ENCODE measurements around the gene UBQLN4. TPM values are rescaled to one million over a fixed set of nuclear protein-coding genes. Genes with fewer than 3 reads are reported as not detected.

Gene UBQLN4
- total RNA-seq: 10 to 100 TPM; 30.8 to 34.0 TPM

DNA sequence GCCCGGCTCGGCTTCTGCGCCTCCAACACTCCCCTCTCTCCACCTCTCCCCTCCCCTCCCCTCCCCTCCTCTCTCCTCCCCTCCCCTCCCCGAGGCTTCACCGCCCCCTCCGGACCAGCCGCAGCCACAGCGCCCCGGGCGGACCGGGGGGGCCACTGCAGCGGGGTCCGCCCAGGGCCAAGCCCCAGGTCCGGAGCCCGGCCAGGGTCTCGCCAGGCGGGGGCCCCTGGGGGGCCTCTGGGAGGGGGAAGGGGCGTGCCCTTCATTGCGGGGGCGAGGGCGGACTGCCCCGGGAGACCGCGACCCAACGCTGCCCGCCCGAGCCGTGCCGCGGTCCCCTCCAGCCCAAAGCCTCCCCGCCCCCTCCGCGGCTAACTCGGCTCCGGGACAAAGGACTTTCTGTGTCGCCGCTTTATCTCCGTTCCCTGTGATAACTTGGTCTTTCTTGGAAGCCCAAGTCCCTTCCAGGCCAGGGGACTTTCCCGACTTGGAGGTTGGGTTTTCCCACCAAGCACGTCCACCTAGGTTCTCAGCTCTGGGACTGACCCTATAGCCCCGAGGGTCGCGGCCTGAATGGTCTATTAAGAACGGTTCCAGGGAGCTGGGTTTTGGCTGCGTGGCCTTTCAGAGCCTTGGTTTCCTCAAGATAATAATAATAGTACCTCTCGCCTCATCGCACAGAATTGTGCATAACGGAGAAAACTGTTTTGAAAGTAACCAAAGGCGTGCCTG, at the start of gene UBQLN4:
Gene UBQLN4, minus strand, starts transcription at position 31 of the 732 bp plus-strand sequence. CDS start 97 bp downstream, outside the sequence.
- H3K4me1 Mint-ChIP-seq: peaks cover 27% of the 10 kb centered on the region
- POLR2A ChIA-PET: no interaction called here
- CTCF ChIA-PET: interaction anchor here (0.5 to 1.8 kb wide), 7 partner anchors 13 to 243 kb away, joined by 3 to 6 read pairs (median 4); no protein-coding TSS in a partner anchor
- peak within 1 kb of the TSS; percentile 89 for H3K27ac Mint-ChIP-seq
- H3K9me3 Mint-ChIP-seq: no peaks in the 10 kb centered on the region
- H3K4me3 Mint-ChIP-seq: peak within 1 kb of the TSS; percentile 88
- peak; percentile 88 for DNase-seq
- no peaks in the 10 kb centered on the region for H3K27me3 Mint-ChIP-seq
- peaks cover 16% of the 10 kb centered on the region for H3K36me3 Mint-ChIP-seq (ENCODE audit: low read depth)

DNA sequence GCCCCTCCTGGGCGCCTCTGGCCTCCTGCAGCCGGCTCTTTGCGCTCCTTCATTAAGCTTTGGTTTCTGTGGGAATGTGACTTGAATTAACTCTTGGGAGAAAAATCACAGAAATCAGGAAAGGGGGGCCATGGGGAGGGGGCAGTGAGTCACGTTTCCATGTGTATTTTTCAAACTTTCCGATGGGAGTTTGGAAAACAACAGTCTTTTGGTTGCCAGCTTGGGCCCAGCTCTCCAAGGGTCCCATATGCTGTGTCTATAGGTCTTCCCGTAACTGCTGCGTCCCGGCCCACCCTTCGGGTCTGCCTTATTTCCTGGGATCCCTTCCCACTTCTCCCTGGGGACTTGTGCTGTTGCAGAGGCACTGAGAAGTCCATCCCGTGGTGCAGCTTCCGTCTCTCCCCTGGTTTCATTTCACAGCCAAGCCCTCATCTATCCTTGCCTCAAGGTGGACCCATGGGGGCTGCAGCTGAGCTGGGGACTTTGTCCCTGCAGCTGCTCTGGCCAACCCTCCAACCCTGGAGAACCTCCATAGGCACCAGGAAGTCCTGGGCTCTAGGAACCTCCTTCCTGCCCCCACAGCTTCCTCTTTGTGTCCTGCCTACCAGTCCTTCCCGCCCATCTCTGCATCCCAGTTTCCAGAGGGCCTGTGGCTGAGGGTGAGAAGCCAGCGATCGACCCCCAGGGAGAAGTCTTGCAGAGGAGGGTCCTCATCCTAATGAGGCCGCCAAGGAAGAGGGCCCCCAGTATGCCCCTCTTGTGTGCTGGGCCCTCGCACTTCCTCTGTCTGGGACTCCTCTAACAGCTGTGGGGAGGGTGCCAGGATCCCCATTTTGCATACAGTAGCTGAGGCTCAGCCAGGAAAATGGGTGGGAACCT, 49.3 kb upstream of the UBQLN4 start:
- no peak overlapping the region for H3K4me3 Mint-ChIP-seq
- no peak overlapping the region for H3K27ac Mint-ChIP-seq
- CTCF ChIA-PET: interaction anchor here (0.9 to 26.9 kb wide), 4 partner anchors 12 to 43 kb away, joined by 3 to 645 read pairs (median 4); partner anchors contain the start of gene LMNA
- H3K36me3 Mint-ChIP-seq (ENCODE audit: low read depth): no peaks in the 10 kb centered on the region
- peaks cover 15% of the 10 kb centered on the region for H3K27me3 Mint-ChIP-seq
- H3K4me1 Mint-ChIP-seq: peaks cover 52% of the 10 kb centered on the region
- H3K9me3 Mint-ChIP-seq: no peaks in the 10 kb centered on the region
- no peak for DNase-seq
- POLR2A ChIA-PET: no interaction called here

DNA sequence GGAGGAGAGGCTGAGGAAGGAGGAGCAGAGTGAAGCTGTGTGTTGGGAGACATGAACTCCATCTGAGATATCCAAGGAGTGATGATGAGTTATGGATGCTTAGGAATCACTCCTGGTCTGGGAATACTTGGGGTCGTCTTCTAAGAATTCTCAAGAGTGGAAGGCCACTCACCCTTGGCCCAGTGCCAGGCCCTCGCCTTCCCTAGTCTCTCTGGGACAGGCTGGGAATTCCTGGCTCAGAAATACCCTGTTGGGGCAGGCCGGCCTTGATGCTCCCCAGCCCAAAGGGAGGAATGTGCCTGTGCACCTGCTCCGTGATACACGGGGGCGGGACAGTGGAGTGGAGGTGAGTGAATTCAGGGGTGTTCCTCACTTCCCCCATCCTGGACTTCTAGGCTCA, 48.3 kb upstream of the UBQLN4 start:
- Mint-ChIP-seq H3K36me3 (ENCODE audit: low read depth) (no peaks in the 10 kb centered on the region), H3K4me3 (no peak overlapping the region), H3K27me3 (peaks cover 15% of the 10 kb centered on the region), H3K9me3 (no peaks in the 10 kb centered on the region), H3K4me1 (peaks cover 61% of the 10 kb centered on the region), H3K27ac (no peak overlapping the region)
- no peak for DNase-seq
- ChIA-PET CTCF (interaction anchor here (1.1 to 26.9 kb wide), 3 partner anchors 12 to 40 kb away, joined by 4 to 645 read pairs (median 5); partner anchors contain the start of gene LMNA), POLR2A (no interaction called here)

DNA sequence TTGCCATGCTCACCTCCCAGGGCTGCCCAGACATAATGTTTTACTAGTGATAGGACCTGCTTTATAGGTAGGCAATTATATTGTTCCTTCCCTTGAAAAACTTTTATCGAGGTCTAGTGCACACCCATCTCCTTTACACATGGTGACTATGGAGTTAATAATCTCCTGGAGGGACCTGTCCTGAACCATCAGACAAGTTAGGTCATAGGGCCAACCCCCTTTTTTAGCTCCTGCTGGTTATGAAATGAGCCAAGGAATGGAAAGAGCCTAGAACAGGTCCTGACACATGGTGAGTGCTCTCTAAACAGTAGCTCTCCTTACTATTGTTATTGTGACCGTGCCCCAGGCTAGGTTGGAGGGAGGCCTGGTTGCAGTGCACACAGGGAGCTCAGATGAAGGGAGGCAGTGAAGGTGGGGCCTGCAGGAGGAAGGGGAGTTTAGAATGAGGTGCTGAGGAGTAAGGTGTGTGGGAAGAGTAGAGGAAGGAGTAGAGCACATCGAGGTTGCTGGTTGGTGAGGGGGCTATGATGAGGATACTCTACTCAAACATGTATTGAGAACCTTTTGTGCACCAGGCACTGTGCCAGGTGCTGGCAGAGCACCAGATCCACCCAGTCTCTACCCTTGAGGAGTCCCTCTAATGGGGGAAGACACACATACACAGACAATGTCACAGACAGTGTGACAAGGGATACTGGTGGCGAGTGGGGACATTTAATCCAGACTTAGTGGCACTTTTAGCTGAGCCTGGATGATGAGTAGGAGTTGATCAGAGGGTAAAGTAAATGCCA, 46.8 kb upstream of the UBQLN4 start:
- no peaks in the 10 kb centered on the region for H3K36me3 Mint-ChIP-seq (ENCODE audit: low read depth)
- H3K27ac Mint-ChIP-seq: no peak overlapping the region
- H3K9me3 Mint-ChIP-seq: no peaks in the 10 kb centered on the region
- ChIA-PET CTCF (interaction anchor here (0.6 to 26.9 kb wide), 3 partner anchors 23 to 280 kb away, joined by 3 to 645 read pairs (median 4); partner anchors contain the start of gene LMNA), POLR2A (no interaction called here)
- peaks cover 12% of the 10 kb centered on the region for H3K27me3 Mint-ChIP-seq
- H3K4me3 Mint-ChIP-seq: no peak overlapping the region
- no peak for DNase-seq
- peaks cover 62% of the 10 kb centered on the region for H3K4me1 Mint-ChIP-seq

DNA sequence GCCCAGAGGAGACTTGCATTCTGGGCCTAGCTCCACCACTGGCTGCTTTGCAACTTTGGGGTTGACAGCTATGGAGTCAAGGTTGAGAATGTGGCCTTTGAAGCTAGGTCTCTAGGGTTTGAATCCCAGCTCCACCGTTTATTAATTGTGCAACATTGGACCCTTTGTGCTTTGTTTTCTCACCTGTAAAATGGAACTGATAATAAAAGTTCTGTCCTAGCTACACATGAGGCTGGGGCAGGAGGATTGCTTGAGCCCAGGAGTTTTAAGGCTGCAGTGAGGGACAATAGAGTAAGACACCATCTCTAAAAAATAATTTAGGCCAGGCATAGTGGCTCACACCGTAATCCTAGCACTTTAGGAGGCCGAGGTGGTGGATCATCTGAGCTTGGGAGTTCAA, 45.7 kb upstream of the UBQLN4 start:
- Mint-ChIP-seq H3K4me1 (peaks cover 57% of the 10 kb centered on the region), H3K27ac (no peak overlapping the region), H3K9me3 (no peaks in the 10 kb centered on the region), H3K4me3 (no peak overlapping the region), H3K36me3 (ENCODE audit: low read depth) (no peaks in the 10 kb centered on the region), H3K27me3 (peaks cover 12% of the 10 kb centered on the region)
- POLR2A ChIA-PET: no interaction called here
- no peak for DNase-seq
- CTCF ChIA-PET: interaction anchor here (0.6 to 26.9 kb wide), 7 partner anchors 8 to 718 kb away, joined by 3 to 645 read pairs (median 4); partner anchors contain the start of genes LAMTOR2 and LMNA

DNA sequence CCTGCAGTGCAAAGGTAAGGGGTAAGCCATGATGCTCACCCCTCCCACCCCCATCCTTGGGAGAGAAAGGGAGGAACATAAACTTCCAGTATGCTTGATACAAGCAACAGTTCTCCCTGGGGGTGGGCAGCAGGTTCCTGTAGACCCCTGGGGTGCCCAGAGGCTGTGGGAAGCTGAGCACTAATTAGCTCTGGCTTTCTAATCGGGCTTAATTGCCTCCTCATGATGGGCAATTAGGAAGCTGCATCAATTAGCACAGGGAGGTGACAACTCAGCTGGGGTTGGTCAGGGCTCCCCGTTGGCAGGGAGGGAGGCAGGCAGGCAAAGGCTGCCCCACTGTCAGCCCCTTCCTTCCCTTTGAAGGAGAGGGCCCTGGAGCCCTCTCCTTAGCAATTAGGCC, 45.2 kb upstream of the UBQLN4 start:
- no peak overlapping the region for H3K27ac Mint-ChIP-seq
- H3K9me3 Mint-ChIP-seq: no peaks in the 10 kb centered on the region
- POLR2A ChIA-PET: no interaction called here
- H3K36me3 Mint-ChIP-seq (ENCODE audit: low read depth): no peaks in the 10 kb centered on the region
- H3K27me3 Mint-ChIP-seq: peaks cover 14% of the 10 kb centered on the region
- peaks cover 53% of the 10 kb centered on the region for H3K4me1 Mint-ChIP-seq
- no peak overlapping the region for H3K4me3 Mint-ChIP-seq
- no peak for DNase-seq
- CTCF ChIA-PET: interaction anchor here (0.6 to 26.9 kb wide), 7 partner anchors 9 to 718 kb away, joined by 3 to 645 read pairs (median 4); partner anchors contain the start of genes LAMTOR2 and LMNA

DNA sequence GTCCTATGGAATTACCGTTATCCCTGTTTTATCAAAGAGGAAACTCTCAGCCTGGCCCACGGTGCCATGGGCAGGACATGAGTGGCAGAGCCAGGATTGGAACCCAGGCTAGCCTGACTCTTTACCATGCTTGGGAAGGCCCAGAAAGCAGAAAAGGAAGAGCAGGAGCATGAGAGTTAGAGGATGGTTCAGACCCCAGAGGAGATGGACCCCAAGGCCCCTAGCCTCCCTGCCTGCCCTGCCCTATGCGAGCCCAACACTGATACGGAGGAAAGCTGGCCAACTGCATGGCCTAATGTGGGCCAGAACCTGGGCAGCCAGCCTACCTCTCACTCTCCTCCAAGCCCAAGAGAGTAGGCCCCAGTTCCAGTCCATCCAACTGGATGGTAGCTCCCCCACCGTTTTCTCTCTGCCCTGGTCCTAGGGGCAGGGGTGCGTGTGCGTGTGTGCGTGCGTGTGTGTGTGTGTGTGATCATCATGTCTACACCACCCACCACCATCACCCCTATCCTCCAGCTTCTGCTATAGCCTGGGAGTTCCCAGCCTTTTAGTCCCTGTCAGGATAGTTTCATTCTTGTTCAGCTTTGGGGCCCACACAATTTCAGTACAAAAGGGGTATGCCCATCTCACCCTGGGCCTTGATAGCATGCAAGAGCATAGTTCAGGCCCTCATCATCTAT, 44.0 kb upstream of the UBQLN4 start:
- Mint-ChIP-seq H3K4me3 (no peak overlapping the region), H3K9me3 (no peaks in the 10 kb centered on the region), H3K27me3 (peaks cover 18% of the 10 kb centered on the region), H3K36me3 (ENCODE audit: low read depth) (no peaks in the 10 kb centered on the region), H3K4me1 (peaks cover 44% of the 10 kb centered on the region), H3K27ac (peak overlapping the region; percentile 72)
- CTCF ChIA-PET: interaction anchor here (0.7 to 26.9 kb wide), 24 partner anchors 8 to 348 kb away, joined by 3 to 645 read pairs (median 5); partner anchors contain the start of genes KHDC4, LMNA and PAQR6
- POLR2A ChIA-PET: interaction anchor here (1.4 kb wide), 1 partner anchor 30 kb away, joined by 11 read pairs; no protein-coding TSS in a partner anchor
- DNase-seq: no peak

DNA sequence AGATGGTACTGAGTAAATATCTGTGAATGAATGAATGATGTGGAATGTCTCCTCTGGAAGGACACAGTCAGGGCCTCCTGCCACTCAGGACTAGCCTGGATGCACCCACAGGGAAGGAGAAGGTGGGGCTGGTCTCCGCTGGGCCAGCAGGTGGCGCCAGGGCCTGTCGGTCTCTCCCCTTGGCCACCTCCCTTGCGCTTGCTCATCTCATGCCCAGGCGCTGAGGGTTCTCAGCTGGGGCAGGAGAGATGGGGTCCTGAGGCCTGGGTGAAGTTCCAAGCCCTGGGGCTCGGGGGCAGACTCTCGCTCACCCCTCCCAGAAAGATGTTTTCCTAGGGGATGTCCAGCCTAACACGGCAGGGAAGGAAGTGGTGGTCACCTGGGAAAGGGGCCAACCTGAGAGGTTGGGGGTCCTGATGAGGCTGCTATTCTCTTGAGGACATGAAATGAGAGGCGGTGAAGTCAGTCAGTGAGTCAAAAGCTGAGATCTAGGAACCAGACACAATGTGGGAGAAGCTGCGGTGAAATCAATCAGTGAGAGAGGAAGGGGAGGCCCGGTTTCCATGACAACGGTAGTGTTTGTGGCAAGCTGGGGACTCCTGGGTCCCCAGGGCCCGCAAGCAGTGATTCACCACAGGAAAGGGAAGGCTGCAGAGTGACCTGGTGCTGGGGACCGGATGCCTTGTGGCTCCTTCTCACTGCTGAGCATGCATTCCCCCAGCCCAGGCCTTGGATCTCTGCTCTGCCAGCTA, 43.2 kb upstream of the UBQLN4 start:
- peak; percentile 88 for DNase-seq
- Mint-ChIP-seq H3K36me3 (ENCODE audit: low read depth) (no peaks in the 10 kb centered on the region), H3K4me1 (peaks cover 44% of the 10 kb centered on the region), H3K9me3 (no peaks in the 10 kb centered on the region), H3K27me3 (peaks cover 20% of the 10 kb centered on the region), H3K27ac (peak overlapping the region; percentile 72), H3K4me3 (peak overlapping the region; percentile 44)
- ChIA-PET POLR2A (interaction anchor here (1.4 kb wide), 1 partner anchor 31 kb away, joined by 11 read pairs; no protein-coding TSS in a partner anchor), CTCF (interaction anchor here (0.7 to 26.9 kb wide), 27 partner anchors 9 to 349 kb away, joined by 3 to 645 read pairs (median 5); partner anchors contain the start of genes KHDC4, LMNA and PAQR6)

DNA sequence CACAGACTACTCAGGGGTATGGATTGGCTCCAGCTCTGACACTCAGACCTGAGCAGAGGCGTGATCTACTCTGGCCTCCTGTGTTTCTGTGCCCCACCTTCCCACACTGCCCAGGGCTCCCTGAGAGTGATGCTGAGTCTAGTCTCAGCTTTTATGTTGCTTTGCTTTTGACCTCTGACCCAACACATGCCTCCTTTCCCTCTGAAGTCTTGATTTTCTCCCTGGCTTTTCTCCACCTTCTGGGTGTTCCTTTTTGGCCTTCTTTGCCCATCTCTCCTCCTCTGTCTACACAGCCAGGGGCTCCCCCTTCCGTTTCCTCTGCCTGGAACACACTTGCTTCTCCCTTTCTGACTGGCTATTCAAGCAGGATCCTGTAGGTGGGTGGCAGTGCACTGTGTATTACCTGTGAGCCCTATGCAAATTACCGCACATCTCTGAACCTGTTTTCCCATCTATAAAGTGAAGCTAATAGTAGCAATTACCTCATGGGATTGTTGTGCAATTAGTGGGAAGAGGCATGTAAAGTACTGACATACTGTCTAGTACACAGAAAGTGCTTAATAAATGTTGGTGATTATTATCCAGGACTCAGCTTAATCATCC, 42.4 kb upstream of the UBQLN4 start:
- Mint-ChIP-seq H3K4me3 (no peak overlapping the region), H3K27me3 (peaks cover 21% of the 10 kb centered on the region), H3K27ac (no peak overlapping the region), H3K9me3 (no peaks in the 10 kb centered on the region), H3K4me1 (peaks cover 42% of the 10 kb centered on the region), H3K36me3 (ENCODE audit: low read depth) (no peaks in the 10 kb centered on the region)
- no peak for DNase-seq
- ChIA-PET POLR2A (interaction anchor here (1.4 kb wide), 2 partner anchors 9 to 32 kb away, joined by 3 to 11 read pairs; no protein-coding TSS in a partner anchor), CTCF (interaction anchor here (0.9 to 26.9 kb wide), 16 partner anchors 10 to 350 kb away, joined by 3 to 645 read pairs (median 5); partner anchors contain the start of genes KHDC4, LMNA, PAQR6 and SLC25A44)

DNA sequence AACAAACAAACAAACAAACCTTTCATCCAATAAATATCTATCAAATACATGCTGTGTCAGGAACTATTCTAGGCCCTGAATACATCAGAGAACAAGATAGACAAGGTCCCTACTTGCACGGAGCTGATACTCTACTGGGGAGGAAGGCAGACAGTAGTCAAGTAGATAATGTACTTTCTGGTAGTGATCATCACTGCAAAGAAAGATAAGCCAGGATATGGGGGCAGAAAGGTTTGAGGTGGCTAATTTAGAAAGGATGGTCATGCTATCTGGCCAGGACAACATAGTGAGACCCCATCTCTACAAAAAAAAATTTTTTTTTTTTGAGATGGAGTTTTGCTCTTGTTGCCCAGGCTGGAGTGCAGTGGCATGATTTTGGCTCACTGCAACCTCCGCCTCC, 38.0 kb upstream of the UBQLN4 start:
- ChIA-PET CTCF (interaction anchor here (0.8 to 26.9 kb wide), 7 partner anchors 11 to 141 kb away, joined by 3 to 645 read pairs (median 5); partner anchors contain the start of gene LMNA), POLR2A (no interaction called here)
- no peak for DNase-seq
- H3K27me3 Mint-ChIP-seq: peaks cover 27% of the 10 kb centered on the region
- H3K4me1 Mint-ChIP-seq: peaks cover 16% of the 10 kb centered on the region
- H3K9me3 Mint-ChIP-seq: no peaks in the 10 kb centered on the region
- no peak overlapping the region for H3K4me3 Mint-ChIP-seq
- H3K36me3 Mint-ChIP-seq (ENCODE audit: low read depth): no peaks in the 10 kb centered on the region
- no peak overlapping the region for H3K27ac Mint-ChIP-seq
